ENCODE measurements around the gene PXK.

The PXK gene

DNA sequence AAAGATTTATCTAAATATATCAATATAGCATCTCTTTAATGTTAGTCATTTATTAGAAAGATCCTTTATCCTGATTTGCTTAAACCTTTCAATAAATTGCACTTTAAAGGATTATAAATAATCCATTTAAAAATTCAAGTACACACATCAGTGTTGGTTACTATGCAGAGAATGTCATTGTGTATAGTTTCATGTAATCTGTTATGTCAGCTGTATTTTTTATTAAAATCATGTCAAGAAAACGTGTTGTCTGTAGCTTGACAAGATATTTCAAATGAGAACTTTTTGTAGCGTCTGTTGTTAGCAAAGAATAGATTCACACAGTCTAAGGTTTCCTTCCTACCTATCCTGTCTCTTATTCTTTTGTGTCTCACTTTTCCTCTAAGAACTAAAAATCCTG, 93.1 kb downstream of the PXK start:
- TF ChIP-seq, protein P1, sequence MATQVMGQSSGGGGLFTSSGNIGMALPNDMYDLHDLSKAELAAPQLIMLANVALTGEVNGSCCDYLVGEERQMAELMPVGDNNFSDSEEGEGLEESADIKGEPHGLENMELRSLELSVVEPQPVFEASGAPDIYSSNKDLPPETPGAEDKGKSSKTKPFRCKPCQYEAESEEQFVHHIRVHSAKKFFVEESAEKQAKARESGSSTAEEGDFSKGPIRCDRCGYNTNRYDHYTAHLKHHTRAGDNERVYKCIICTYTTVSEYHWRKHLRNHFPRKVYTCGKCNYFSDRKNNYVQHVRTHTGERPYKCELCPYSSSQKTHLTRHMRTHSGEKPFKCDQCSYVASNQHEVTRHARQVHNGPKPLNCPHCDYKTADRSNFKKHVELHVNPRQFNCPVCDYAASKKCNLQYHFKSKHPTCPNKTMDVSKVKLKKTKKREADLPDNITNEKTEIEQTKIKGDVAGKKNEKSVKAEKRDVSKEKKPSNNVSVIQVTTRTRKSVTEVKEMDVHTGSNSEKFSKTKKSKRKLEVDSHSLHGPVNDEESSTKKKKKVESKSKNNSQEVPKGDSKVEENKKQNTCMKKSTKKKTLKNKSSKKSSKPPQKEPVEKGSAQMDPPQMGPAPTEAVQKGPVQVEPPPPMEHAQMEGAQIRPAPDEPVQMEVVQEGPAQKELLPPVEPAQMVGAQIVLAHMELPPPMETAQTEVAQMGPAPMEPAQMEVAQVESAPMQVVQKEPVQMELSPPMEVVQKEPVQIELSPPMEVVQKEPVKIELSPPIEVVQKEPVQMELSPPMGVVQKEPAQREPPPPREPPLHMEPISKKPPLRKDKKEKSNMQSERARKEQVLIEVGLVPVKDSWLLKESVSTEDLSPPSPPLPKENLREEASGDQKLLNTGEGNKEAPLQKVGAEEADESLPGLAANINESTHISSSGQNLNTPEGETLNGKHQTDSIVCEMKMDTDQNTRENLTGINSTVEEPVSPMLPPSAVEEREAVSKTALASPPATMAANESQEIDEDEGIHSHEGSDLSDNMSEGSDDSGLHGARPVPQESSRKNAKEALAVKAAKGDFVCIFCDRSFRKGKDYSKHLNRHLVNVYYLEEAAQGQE (IDR thresholded peaks at IDR 0.05; ENCODE audit: low read depth): no peak
- TF ChIP-seq EGR1 (IDR thresholded peaks at IDR 0.05) (no peak), ZBTB7A (IDR thresholded peaks at IDR 0.05; ENCODE audit: low read depth) (no peak), TCF12 (IDR thresholded peaks at IDR 0.05; ENCODE audit: low read depth) (no peak), EP300 (IDR thresholded peaks at IDR 0.05; ENCODE audit: borderline replicate concordance) (no peak), MAX (IDR thresholded peaks at IDR 0.05) (no peak), CEBPB (IDR thresholded peaks at IDR 0.05) (no peak), TAF1 (IDR thresholded peaks at IDR 0.05; ENCODE audit: low read depth) (no peak), FOXM1 (IDR thresholded peaks at IDR 0.05; ENCODE audit: borderline replicate concordance, low read depth) (no peak)

DNA sequence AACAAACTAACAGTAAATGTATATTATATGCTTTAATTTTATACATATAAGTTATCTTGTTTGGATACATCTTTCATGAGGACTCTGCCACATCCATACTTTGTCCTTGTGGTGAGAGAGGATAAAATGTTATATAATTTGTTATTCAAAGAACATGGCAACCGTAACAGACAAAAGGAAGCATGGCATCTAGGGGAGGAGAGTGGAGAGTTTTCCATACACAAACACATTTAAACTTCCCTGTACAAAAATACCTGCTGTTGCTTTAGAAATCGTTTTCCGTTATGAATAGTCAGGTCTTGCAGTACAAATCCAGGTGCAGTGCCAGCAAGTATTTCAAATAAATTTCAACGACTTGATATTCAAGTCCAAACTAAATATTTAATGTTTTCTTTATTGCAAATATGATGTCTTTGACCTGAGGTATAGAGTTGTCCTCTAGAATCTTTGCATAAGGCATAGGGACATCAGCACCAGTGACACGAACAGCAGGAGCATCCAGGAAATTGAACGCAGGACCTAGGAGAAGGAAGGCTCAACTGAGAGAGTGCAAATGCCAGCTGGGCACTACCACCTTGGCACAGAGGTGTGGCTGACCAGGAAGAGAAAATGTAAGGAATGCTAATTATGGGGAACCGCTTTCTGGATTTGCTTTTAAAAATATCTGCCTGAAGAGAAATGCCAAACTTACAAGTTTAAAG, 95.1 kb downstream of the PXK start:
- no peak for TF ChIP-seq RAD21 (IDR thresholded peaks at IDR 0.05; ENCODE audit: low read depth)
- no peak for TF ChIP-seq YY1 (IDR thresholded peaks at IDR 0.05; ENCODE audit: low read depth)
- TF ChIP-seq USF1 (IDR thresholded peaks at IDR 0.05): no peak
- no peak for TF ChIP-seq CREB1 (IDR thresholded peaks at IDR 0.05; ENCODE audit: low read depth)
- TF ChIP-seq NFIC (IDR thresholded peaks at IDR 0.05): no peak
- TF ChIP-seq MAX (IDR thresholded peaks at IDR 0.05): no peak
- no peak for TF ChIP-seq TAF1 (IDR thresholded peaks at IDR 0.05; ENCODE audit: low read depth)
- TF ChIP-seq TEAD4 (IDR thresholded peaks at IDR 0.05): no peak
- TF ChIP-seq CEBPB (IDR thresholded peaks at IDR 0.05): no peak
- no peak for TF ChIP-seq ZBTB7A (IDR thresholded peaks at IDR 0.05; ENCODE audit: low read depth)

GRCh38 chr3:58429657-58430056, 97.0 kb downstream of the PXK start:
- TF ChIP-seq EP300 (IDR thresholded peaks at IDR 0.05; ENCODE audit: borderline replicate concordance): no peak
- no peak for TF ChIP-seq RAD21 (IDR thresholded peaks at IDR 0.05; ENCODE audit: low read depth)
- TF ChIP-seq CREB1 (IDR thresholded peaks at IDR 0.05; ENCODE audit: low read depth): no peak
- TF ChIP-seq EGR1 (IDR thresholded peaks at IDR 0.05): no peak
- TF ChIP-seq USF1 (IDR thresholded peaks at IDR 0.05): no peak
- TF ChIP-seq TAF1 (IDR thresholded peaks at IDR 0.05; ENCODE audit: low read depth): no peak
- no peak for TF ChIP-seq MAX (IDR thresholded peaks at IDR 0.05)
- TF ChIP-seq ZBTB7A (IDR thresholded peaks at IDR 0.05; ENCODE audit: low read depth): no peak
- no peak for TF ChIP-seq CEBPB (IDR thresholded peaks at IDR 0.05)
- no peak for TF ChIP-seq FOXM1 (IDR thresholded peaks at IDR 0.05; ENCODE audit: borderline replicate concordance, low read depth)
- TF ChIP-seq YY1 (IDR thresholded peaks at IDR 0.05; ENCODE audit: low read depth): no peak

DNA sequence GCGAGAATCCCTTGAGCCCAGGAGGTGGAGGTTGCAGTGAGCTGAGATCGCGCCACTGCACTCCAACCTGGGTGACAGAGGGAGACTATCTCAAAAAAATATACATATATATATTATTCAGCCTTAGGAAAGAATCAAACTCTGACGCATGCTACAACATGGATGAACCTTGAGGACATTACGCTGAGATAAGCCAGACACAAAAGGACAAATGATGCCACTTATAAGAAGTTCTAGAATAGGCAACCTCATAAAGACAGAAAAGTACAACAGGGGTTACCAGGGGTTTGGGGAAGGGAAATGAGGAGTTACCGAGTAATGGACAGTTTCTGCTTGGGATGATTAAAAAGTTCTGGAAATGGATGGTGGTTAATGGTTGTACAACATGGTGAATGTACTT, 100.2 kb downstream of the PXK start:
- TF ChIP-seq TEAD4 (IDR thresholded peaks at IDR 0.05): no peak
- no peak for TF ChIP-seq ZBTB7A (IDR thresholded peaks at IDR 0.05; ENCODE audit: low read depth)
- no peak for TF ChIP-seq CREB1 (IDR thresholded peaks at IDR 0.05; ENCODE audit: low read depth)
- no peak for TF ChIP-seq USF1 (IDR thresholded peaks at IDR 0.05)
- TF ChIP-seq, protein P1 (IDR thresholded peaks at IDR 0.05; ENCODE audit: low read depth): no peak
- TF ChIP-seq MAX (IDR thresholded peaks at IDR 0.05): no peak
- TF ChIP-seq NFIC (IDR thresholded peaks at IDR 0.05): no peak
- no peak for TF ChIP-seq FOXM1 (IDR thresholded peaks at IDR 0.05; ENCODE audit: borderline replicate concordance, low read depth)
- no peak for TF ChIP-seq EP300 (IDR thresholded peaks at IDR 0.05; ENCODE audit: borderline replicate concordance)
- no peak for TF ChIP-seq TCF12 (IDR thresholded peaks at IDR 0.05; ENCODE audit: low read depth)
- TF ChIP-seq RAD21 (IDR thresholded peaks at IDR 0.05; ENCODE audit: low read depth): no peak
- TF ChIP-seq CEBPB (IDR thresholded peaks at IDR 0.05): no peak
- TF ChIP-seq YY1 (IDR thresholded peaks at IDR 0.05; ENCODE audit: low read depth): no peak
- no peak for TF ChIP-seq EGR1 (IDR thresholded peaks at IDR 0.05)
- TF ChIP-seq TAF1 (IDR thresholded peaks at IDR 0.05; ENCODE audit: low read depth): no peak

Measured in Ishikawa (cell line).